SK-N-MC (cell line): ENCODE data around the gene CYP19A1.

Experiments used
- EZH2 ChIP-seq: fragments of 200-600 bp; sonication (generic); IDR thresholded peaks from one replicate; pipeline ENCODE4 v1.6.1; 2017; ENCODE audit warnings: antibody characterized with exemption
- POLR2AphosphoS5 ChIP-seq: IDR thresholded peaks from 2 replicates; pipeline ENCODE4 v1.6.1; 2012; ENCODE audit warnings: mild to moderate bottlenecking, low read depth, low read length, borderline replicate concordance

DNA sequence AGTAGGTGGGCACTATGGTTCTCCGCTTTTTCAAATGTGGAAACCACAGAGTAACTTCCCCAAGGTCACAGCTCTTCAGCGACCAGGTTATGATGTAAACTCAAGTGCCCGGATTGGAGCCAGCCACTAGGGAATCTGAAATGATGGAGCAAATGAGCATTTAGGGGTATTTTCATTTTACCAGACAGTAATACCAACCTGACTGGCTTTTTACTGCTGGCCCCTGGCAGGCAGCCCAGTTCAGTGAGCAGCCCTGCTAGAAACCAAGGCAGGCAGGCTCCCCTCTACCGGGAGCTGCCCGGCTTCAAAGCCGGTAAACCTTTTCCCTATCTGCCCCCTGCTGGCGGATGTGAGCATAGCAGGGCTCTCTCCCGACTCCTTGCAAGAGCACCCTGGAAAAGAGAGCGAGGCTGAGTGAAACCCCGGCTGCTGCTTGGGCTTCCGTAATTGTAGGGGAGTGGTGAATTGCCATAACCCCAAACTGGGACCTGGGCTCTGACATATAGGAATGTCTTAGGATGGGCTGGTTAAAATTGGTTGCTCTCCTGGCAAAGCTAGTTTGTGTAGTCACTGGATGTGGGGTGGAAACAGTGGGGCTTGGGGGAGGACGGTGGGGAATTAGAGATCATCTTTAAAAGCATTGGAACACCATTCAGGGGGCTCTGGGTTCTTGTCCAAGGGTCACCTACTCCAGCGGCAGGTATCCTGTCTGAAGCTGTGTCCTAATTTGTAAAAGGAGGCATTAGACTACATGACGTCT, 145.7 kb downstream of the CYP19A1 start:
- TF ChIP-seq POLR2AphosphoS5 (no peak), EZH2 (no peak)
